K562 (cell line): ENCODE results near the gene RXYLT1.

Source experiments
- NFRKB ChIP-seq: fragments of 450-650 bp; IDR thresholded peaks from 2 replicates; pipeline ENCODE4 v1.6.1; 2016; ENCODE audit warnings: low read depth
- PCBP2 ChIP-seq: fragments of 200-400 bp; formaldehyde crosslinking; IDR thresholded peaks from 2 replicates; pipeline ENCODE4 v1.6.1; 2018; ENCODE audit warnings: low read length, low read depth, mild to moderate bottlenecking, moderate library complexity; ENCODE audit not compliant: poor library complexity, severe bottlenecking
- PHF8 ChIP-seq: fragments of 200-600 bp; sonication (generic); IDR thresholded peaks from 2 replicates; pipeline ENCODE4 v1.6.1; 2012; ENCODE audit warnings: mixed run types, mild to moderate bottlenecking, inconsistent platforms, low read length, moderate library complexity, borderline replicate concordance
- RCOR1 ChIP-seq, 2 experiments: IDR thresholded peaks; 2 replicates each; pipeline ENCODE4 v1.6.1; 2012; ENCODE audit warnings: low read depth in 2 of 2, low read length in 2 of 2, borderline replicate concordance in 1 of 2, improper control_type of control experiment in 1 of 2
- ZNF24 ChIP-seq: fragments of 450-650 bp; IDR thresholded peaks from 2 replicates; pipeline ENCODE4 v1.6.1; 2016
- TF ChIP-seq, protein P1 (sequence below), 2 experiments: fragments of 200-800 bp in 1 of 2; sonication (Bioruptor generic) in 1 of 2; sonication (generic) in 1 of 2; formaldehyde crosslinking in 1 of 2; IDR thresholded peaks in 1 of 2; conservative IDR thresholded peaks in 1 of 2; 2 replicates each; pipeline versions ENCODE4 v1.5.0 to v1.6.1; 2016 to 2020; ENCODE audit warnings: missing compliant biosample characterization in 1 of 2, missing genetic modification characterization in 1 of 2, missing genetic modification reagents in 1 of 2
- TF ChIP-seq, protein P2 (sequence below): fragments of 250-450 bp; sonication (Bioruptor Pico); IDR thresholded peaks from 2 replicates; pipeline ENCODE4 v1.5.0; 2021
- TF ChIP-seq, protein P3 (sequence below): sonication (generic); formaldehyde crosslinking; IDR thresholded peaks from 2 replicates; pipeline ENCODE4 v1.9.0; 2022; ENCODE audit warnings: mild to moderate bottlenecking, missing genetic modification reagents

DNA sequence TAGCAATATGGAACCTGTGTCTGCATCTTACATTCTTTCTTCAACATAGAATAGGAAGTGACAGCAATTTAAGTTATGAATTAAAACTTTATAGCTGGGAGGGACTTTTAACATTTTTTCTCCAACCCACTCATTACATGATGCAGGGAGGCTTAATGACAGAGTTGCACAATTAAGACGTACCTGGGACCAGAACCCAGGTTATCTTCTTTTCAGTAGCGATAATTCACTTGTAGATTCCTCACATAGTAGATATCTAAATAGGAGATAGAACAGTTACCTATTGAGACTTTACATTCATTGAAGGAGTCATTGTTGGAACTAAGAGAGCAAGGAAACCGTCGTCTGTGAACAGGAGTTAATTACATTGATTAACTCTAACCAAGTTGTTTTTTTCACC lies 69.9 kb downstream of the RXYLT1 start:
- TF ChIP-seq NFRKB (no peak), ZNF24 (no peak), PCBP2 (no peak), PHF8 (no peak), RCOR1 (IDR thresholded peaks at IDR 0.05; ENCODE audit: borderline replicate concordance in 1 of 2, low read depth in 2 of 2, low read length in 2 of 2) (no peak)
- TF ChIP-seq, protein P1, sequence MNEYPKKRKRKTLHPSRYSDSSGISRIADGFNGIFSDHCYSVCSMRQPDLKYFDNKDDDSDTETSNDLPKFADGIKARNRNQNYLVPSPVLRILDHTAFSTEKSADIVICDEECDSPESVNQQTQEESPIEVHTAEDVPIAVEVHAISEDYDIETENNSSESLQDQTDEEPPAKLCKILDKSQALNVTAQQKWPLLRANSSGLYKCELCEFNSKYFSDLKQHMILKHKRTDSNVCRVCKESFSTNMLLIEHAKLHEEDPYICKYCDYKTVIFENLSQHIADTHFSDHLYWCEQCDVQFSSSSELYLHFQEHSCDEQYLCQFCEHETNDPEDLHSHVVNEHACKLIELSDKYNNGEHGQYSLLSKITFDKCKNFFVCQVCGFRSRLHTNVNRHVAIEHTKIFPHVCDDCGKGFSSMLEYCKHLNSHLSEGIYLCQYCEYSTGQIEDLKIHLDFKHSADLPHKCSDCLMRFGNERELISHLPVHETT (CRISPR knock-in tag; conservative IDR thresholded peaks at IDR 0.05 in 1 of 2, IDR thresholded peaks at IDR 0.05 in 1 of 2): no peak
- TF ChIP-seq, protein P2, sequence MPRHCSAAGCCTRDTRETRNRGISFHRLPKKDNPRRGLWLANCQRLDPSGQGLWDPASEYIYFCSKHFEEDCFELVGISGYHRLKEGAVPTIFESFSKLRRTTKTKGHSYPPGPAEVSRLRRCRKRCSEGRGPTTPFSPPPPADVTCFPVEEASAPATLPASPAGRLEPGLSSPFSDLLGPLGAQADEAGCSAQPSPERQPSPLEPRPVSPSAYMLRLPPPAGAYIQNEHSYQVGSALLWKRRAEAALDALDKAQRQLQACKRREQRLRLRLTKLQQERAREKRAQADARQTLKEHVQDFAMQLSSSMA (CRISPR knock-in tag): no peak
- TF ChIP-seq, protein P3, sequence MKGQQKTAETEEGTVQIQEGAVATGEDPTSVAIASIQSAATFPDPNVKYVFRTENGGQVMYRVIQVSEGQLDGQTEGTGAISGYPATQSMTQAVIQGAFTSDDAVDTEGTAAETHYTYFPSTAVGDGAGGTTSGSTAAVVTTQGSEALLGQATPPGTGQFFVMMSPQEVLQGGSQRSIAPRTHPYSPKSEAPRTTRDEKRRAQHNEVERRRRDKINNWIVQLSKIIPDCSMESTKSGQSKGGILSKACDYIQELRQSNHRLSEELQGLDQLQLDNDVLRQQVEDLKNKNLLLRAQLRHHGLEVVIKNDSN: no peak
